Measurements from ENCODE around the gene AFF4.
A peak's percentile ranks its signal among the peaks of the same experiment; 100 is the strongest.

- TF ChIP-seq CTCF (IDR thresholded peaks at IDR 0.05) (peak; percentile 93), EZH2 (IDR thresholded peaks at IDR 0.05; ENCODE audit: borderline replicate concordance, insufficient read depth, low read depth, low read length, poor library complexity, severe bottlenecking) (no peak)
Measured at GRCh38 chr5:132829742-132830435, 133.5 kb downstream of the AFF4 start.

All from B cell (primary cell).